GM23338 (cell line): ENCODE measurements around the gene PACS2. TPM values are rescaled to one million over a fixed set of nuclear protein-coding genes. Genes with fewer than 3 reads are reported as not detected.

Experiments used
- ATAC-seq: fragments of 200-7000 bp; cut with Tn5 transposase; 3 replicates; pipeline ENCODE4 v1.9.1; 2020
- DNase-seq: peaks from one replicate; pipeline ENCODE4 v3.0.0-alpha.2; 2015; ENCODE audit warnings: low spot score
- H2AFZ ChIP-seq: fragments of 200-600 bp; sonication (generic); 2 replicates; pipeline ENCODE4 v1.8.0; 2016; ENCODE audit warnings: antibody characterized with exemption, mild to moderate bottlenecking, moderate library complexity
- H3F3A ChIP-seq: fragments of 200-600 bp; sonication (generic); replicated peaks from 2 replicates; pipeline ENCODE4 v1.8.0; 2017; ENCODE audit warnings: antibody characterized with exemption, mixed run types, low read depth
- H3K27ac ChIP-seq: fragments of 200-600 bp; sonication (generic); 2 replicates; pipeline ENCODE4 v1.6.1; 2016; ENCODE audit warnings: low read depth
- H3K27me3 ChIP-seq: fragments of 200-600 bp; sonication (generic); 2 replicates; pipeline ENCODE4 v1.8.0; 2016; ENCODE audit warnings: mild to moderate bottlenecking, mixed run types, moderate library complexity; ENCODE audit not compliant: insufficient read depth
- H3K36me3 ChIP-seq: fragments of 200-600 bp; sonication (generic); 2 replicates; pipeline ENCODE4 v1.8.0; 2016; ENCODE audit warnings: mild to moderate bottlenecking; ENCODE audit not compliant: insufficient read depth
- H3K4me1 ChIP-seq: fragments of 200-600 bp; sonication (generic); 2 replicates; pipeline ENCODE4 v1.8.0; 2016; ENCODE audit warnings: mild to moderate bottlenecking, moderate library complexity; ENCODE audit not compliant: insufficient read depth
- H3K4me2 ChIP-seq: fragments of 200-600 bp; sonication (generic); 2 replicates; pipeline ENCODE4 v1.7.1; 2017; ENCODE audit warnings: mixed run types
- H3K4me3 ChIP-seq: fragments of 200-600 bp; sonication (generic); 2 replicates; pipeline ENCODE4 v1.6.1; 2016; ENCODE audit warnings: mixed run types
- H3K79me2 ChIP-seq: fragments of 200-600 bp; sonication (generic); replicated peaks from 2 replicates; pipeline ENCODE4 v1.8.0; 2017; ENCODE audit warnings: mild to moderate bottlenecking; ENCODE audit not compliant: insufficient read depth
- H3K9me2 ChIP-seq: fragments of 200-600 bp; sonication (generic); 2 replicates; pipeline ENCODE4 v1.8.0; 2017; ENCODE audit not compliant: insufficient read depth
- H4K20me1 ChIP-seq: fragments of 200-600 bp; sonication (generic); replicated peaks from 2 replicates; pipeline ENCODE4 v1.8.0; 2017; ENCODE audit warnings: mild to moderate bottlenecking; ENCODE audit not compliant: insufficient read depth
- H3K27ac Mint-ChIP-seq: 2 replicates; pipeline ENCODE4 v1.8.0; 2020; ENCODE audit warnings: inconsistent platforms, mild to moderate bottlenecking, moderate library complexity, mixed read lengths
- H3K27me3 Mint-ChIP-seq: 3 replicates; pipeline ENCODE4 v1.8.0; 2022; ENCODE audit warnings: low read depth, mild to moderate bottlenecking, moderate library complexity, mixed read lengths, inconsistent platforms; ENCODE audit not compliant: insufficient read depth, poor library complexity
- H3K36me3 Mint-ChIP-seq: 3 replicates; pipeline ENCODE4 v1.8.0; 2021; ENCODE audit warnings: low read depth, mild to moderate bottlenecking, inconsistent platforms, moderate library complexity, mixed read lengths
- H3K4me1 Mint-ChIP-seq: 3 replicates; pipeline ENCODE4 v1.8.0; 2020; ENCODE audit warnings: mild to moderate bottlenecking, inconsistent platforms, mixed read lengths
- H3K4me3 Mint-ChIP-seq: 3 replicates; pipeline ENCODE4 v1.8.0; 2021; ENCODE audit warnings: moderate library complexity, mild to moderate bottlenecking, inconsistent platforms, mixed read lengths
- H3K9me3 Mint-ChIP-seq: 3 replicates; pipeline ENCODE4 v1.8.0; 2020; ENCODE audit warnings: moderate library complexity, mild to moderate bottlenecking, inconsistent platforms, mixed read lengths
- CTCF ChIP-seq, 2 experiments: fragments of 200-600 bp in 1 of 2; sonication (generic) in 1 of 2; conservative IDR thresholded peaks; 2 replicates each; pipeline versions ENCODE4 v1.5.1 to v1.6.1; 2016 to 2017; ENCODE audit warnings: antibody characterized with exemption in 2 of 2, low read depth in 2 of 2, mild to moderate bottlenecking in 2 of 2, moderate library complexity in 1 of 2
- EZH2phosphoT487 ChIP-seq: fragments of 200-600 bp; sonication (generic); IDR thresholded peaks from one replicate; pipeline ENCODE4 v1.8.1; 2018; ENCODE audit warnings: antibody characterized with exemption; ENCODE audit not compliant: unreplicated experiment
- JUNB ChIP-seq: IDR thresholded peaks from one replicate; pipeline ENCODE4 v1.6.1; 2016; ENCODE audit warnings: antibody characterized with exemption; ENCODE audit not compliant: unreplicated experiment
- POLR2AphosphoS5 ChIP-seq: IDR thresholded peaks from 2 replicates; pipeline ENCODE4 v1.6.1; 2016; ENCODE audit warnings: antibody characterized with exemption, low read depth
- STAT1 ChIP-seq: IDR thresholded peaks from one replicate; pipeline ENCODE4 v1.6.1; 2016; ENCODE audit warnings: antibody characterized with exemption; ENCODE audit not compliant: unreplicated experiment
- ZNF331 ChIP-seq: fragments of 250-450 bp; sonication (Bioruptor Pico); IDR thresholded peaks from 2 replicates; pipeline ENCODE4 v1.5.0; 2020; ENCODE audit warnings: low read depth, mild to moderate bottlenecking, moderate library complexity
- polyA plus RNA-seq: library from polyadenylated mRNA; unstranded; fragments of >200 nt; fragmentation: Nextera tagmentation; extraction: Ambion mirVana; gene quantifications from 2 replicates; pipeline ENCODE4 v1.2.1, GENCODE V29; 2016
- total RNA-seq: library from RNA; depleted of rRNA; stranded (reverse); fragments of >200 nt; shearing (Covaris generic); gene quantifications from 2 replicates; pipeline ENCODE4 v1.2.3, GENCODE V29; 2014
- TF ChIP-seq, protein P1 (sequence below): IDR thresholded peaks from one replicate; pipeline ENCODE4 v1.6.1; 2018; ENCODE audit warnings: antibody characterized with exemption; ENCODE audit not compliant: unreplicated experiment

The PACS2 gene
- total and polyA plus RNA-seq, 2 experiments from 2014 or later, result 22.5 to 79.0 TPM

DNA sequence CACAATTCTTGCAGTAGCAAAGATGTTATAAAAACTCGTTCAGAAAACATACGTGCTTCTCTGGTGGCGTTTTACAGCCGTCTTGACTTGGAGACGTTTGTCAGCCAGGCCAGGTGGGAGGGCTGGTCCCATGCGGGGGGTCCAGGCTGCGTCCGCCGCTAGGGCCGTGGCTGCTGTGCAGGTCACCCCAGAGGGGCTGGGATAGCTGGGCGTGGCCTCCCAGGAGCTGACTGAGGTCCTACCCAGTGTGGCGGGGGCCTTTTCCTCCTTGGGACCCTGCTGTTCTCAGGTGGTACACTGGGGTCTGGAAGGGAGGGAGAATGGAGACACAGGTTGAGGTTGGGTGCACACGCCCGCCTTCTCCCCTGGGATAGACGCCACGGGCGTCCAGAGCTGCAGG is 130.3 kb downstream of the PACS2 start:
- peaks cover 18% of the 10 kb centered on the region for H3K36me3 Mint-ChIP-seq
- no peak for TF ChIP-seq STAT1
- no peak for TF ChIP-seq JUNB
- TF ChIP-seq ZNF331 (CRISPR knock-in tag), result no peak
- no peak for TF ChIP-seq CTCF (conservative IDR thresholded peaks at IDR 0.05; ENCODE audit: low read depth in 2 of 2)
- TF ChIP-seq, protein P1, sequence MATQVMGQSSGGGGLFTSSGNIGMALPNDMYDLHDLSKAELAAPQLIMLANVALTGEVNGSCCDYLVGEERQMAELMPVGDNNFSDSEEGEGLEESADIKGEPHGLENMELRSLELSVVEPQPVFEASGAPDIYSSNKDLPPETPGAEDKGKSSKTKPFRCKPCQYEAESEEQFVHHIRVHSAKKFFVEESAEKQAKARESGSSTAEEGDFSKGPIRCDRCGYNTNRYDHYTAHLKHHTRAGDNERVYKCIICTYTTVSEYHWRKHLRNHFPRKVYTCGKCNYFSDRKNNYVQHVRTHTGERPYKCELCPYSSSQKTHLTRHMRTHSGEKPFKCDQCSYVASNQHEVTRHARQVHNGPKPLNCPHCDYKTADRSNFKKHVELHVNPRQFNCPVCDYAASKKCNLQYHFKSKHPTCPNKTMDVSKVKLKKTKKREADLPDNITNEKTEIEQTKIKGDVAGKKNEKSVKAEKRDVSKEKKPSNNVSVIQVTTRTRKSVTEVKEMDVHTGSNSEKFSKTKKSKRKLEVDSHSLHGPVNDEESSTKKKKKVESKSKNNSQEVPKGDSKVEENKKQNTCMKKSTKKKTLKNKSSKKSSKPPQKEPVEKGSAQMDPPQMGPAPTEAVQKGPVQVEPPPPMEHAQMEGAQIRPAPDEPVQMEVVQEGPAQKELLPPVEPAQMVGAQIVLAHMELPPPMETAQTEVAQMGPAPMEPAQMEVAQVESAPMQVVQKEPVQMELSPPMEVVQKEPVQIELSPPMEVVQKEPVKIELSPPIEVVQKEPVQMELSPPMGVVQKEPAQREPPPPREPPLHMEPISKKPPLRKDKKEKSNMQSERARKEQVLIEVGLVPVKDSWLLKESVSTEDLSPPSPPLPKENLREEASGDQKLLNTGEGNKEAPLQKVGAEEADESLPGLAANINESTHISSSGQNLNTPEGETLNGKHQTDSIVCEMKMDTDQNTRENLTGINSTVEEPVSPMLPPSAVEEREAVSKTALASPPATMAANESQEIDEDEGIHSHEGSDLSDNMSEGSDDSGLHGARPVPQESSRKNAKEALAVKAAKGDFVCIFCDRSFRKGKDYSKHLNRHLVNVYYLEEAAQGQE, result no peak
- TF ChIP-seq EZH2phosphoT487, result no peak
- Histone ChIP-seq H4K20me1 (peaks cover 13% of the 10 kb centered on the region), H3K27ac (0 out of 2 replicates have a peak overlapping the region, but pooled peaks have one; percentile 32), H3F3A (0 out of 2 replicates have a peak, but pooled peaks cover 3% of the 10 kb centered on the region), H3K79me2 (peaks cover 11% of the 10 kb centered on the region; the same call in 1 of the 2 replicates), H3K9me2 (no peaks in the 10 kb centered on the region), H3K27me3 (no peaks in the 10 kb centered on the region), H3K4me1 (no peaks in the 10 kb centered on the region), H3K4me2 (no peak overlapping the region), H3K4me3 (no peak overlapping the region), H3K36me3 (no peaks in the 10 kb centered on the region; the same call in 1 of the 2 replicates), H2AFZ (no peak overlapping the region)
- peaks cover 3% of the 10 kb centered on the region; the same call in 1 of the 3 replicates for H3K4me1 Mint-ChIP-seq
- no peak overlapping the region for H3K27ac Mint-ChIP-seq
- no peaks in the 10 kb centered on the region for H3K9me3 Mint-ChIP-seq
- H3K27me3 Mint-ChIP-seq, result peaks cover 11% of the 10 kb centered on the region
- DNase-seq (no peak), ATAC-seq (no peak)
- no peak overlapping the region for H3K4me3 Mint-ChIP-seq

- Mint-ChIP-seq H3K9me3 (no peaks in the 10 kb centered on the region), H3K36me3 (peaks cover 22% of the 10 kb centered on the region), H3K4me3 (no peak overlapping the region), H3K27ac (no peak overlapping the region), H3K4me1 (peaks cover 3% of the 10 kb centered on the region; the same call in 1 of the 3 replicates), H3K27me3 (peaks cover 11% of the 10 kb centered on the region)
- Histone ChIP-seq H3K9me2 (no peaks in the 10 kb centered on the region), H3K27me3 (no peaks in the 10 kb centered on the region), H3K36me3 (peaks cover 4% of the 10 kb centered on the region), H4K20me1 (peaks cover 13% of the 10 kb centered on the region), H3K4me2 (no peak overlapping the region), H3K4me1 (no peaks in the 10 kb centered on the region), H3K79me2 (peaks cover 11% of the 10 kb centered on the region; the same call in 1 of the 2 replicates), H3K27ac (0 out of 2 replicates have a peak overlapping the region, but pooled peaks have one; percentile 32), H3F3A (0 out of 2 replicates have a peak, but pooled peaks cover 3% of the 10 kb centered on the region), H3K4me3 (no peak overlapping the region), H2AFZ (no peak overlapping the region)
- no peak for TF ChIP-seq ZNF331 (CRISPR knock-in tag)
- 0 out of 2 replicates have a peak, but pooled peaks have one; percentile 4 for TF ChIP-seq POLR2AphosphoS5
- DNase-seq (no peak), ATAC-seq (no peak)
Observed at GRCh38 chr14:105445290-105445689, 130.7 kb downstream of the PACS2 start.
